AG09319 (cell line): Measurements from ENCODE around the gene MAP2K1.
"Not testable (repeated sequence)": the region's sequence is repeated elsewhere in the genome, so short reads cannot be mapped to it uniquely, and the experiment has no call there.

Experiments
- DNase-seq: peaks from one replicate; pipeline ENCODE4 v3.0.0-alpha.2; 2010; ENCODE audit warnings: low read depth; ENCODE audit errors: extremely low read depth
- TF ChIP-seq, protein P1 (sequence below): IDR thresholded peaks from 2 replicates; pipeline ENCODE4 v1.5.1; 2011; ENCODE audit warnings: low read depth, mild to moderate bottlenecking, inconsistent platforms, low read length, moderate library complexity

The MAP2K1 gene

DNA sequence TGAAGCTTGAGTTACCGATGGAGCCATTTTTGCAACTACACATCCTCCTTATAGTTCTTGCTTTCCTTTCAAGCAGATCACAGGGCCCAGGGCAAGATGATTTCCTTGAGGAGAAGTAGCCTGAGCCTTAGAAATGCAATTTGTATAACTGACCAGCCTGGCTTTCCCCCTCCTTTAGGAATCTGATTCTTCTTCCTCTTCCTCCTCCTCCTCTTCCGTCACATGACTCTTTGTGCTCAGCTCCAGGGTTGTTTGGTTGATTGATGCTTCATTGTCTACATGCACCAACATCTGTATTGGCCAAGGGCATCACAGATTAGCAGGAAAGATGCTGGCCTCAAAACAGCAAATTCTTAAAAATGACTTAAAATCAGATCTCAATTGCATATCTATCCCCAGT, 107.5 kb downstream of the MAP2K1 start:
- TF ChIP-seq, protein P1, sequence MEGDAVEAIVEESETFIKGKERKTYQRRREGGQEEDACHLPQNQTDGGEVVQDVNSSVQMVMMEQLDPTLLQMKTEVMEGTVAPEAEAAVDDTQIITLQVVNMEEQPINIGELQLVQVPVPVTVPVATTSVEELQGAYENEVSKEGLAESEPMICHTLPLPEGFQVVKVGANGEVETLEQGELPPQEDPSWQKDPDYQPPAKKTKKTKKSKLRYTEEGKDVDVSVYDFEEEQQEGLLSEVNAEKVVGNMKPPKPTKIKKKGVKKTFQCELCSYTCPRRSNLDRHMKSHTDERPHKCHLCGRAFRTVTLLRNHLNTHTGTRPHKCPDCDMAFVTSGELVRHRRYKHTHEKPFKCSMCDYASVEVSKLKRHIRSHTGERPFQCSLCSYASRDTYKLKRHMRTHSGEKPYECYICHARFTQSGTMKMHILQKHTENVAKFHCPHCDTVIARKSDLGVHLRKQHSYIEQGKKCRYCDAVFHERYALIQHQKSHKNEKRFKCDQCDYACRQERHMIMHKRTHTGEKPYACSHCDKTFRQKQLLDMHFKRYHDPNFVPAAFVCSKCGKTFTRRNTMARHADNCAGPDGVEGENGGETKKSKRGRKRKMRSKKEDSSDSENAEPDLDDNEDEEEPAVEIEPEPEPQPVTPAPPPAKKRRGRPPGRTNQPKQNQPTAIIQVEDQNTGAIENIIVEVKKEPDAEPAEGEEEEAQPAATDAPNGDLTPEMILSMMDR = no peak
- no peak for DNase-seq

DNA sequence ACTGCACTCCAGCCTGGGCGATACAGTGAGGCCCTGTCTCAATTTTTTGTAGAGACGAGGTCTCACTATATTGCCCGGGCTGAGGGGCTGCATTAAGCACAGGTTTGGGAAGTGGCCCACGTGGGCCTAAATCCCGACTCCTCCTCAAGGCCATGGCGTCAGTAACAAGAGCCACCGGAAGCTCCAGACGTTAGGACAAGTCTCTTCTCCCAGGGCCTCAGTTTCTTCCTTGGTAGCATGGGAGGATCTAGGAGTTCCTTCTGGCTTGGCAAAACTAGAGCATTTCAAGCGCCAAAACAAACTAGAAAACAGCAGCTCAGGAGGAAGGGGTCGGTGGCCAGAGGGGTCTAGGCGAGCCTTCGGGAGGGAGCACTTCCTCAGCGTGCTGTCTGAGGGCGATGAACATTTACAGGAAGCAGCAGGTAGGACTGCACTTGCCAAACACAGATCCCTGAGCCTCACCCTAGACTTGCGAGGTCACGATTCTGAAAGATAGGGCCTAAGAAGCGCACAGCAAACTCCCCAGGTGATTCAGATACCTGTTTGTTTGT, 110.3 kb downstream of the MAP2K1 start:
- no peak for DNase-seq
- TF ChIP-seq, protein P1 = no peak

DNA sequence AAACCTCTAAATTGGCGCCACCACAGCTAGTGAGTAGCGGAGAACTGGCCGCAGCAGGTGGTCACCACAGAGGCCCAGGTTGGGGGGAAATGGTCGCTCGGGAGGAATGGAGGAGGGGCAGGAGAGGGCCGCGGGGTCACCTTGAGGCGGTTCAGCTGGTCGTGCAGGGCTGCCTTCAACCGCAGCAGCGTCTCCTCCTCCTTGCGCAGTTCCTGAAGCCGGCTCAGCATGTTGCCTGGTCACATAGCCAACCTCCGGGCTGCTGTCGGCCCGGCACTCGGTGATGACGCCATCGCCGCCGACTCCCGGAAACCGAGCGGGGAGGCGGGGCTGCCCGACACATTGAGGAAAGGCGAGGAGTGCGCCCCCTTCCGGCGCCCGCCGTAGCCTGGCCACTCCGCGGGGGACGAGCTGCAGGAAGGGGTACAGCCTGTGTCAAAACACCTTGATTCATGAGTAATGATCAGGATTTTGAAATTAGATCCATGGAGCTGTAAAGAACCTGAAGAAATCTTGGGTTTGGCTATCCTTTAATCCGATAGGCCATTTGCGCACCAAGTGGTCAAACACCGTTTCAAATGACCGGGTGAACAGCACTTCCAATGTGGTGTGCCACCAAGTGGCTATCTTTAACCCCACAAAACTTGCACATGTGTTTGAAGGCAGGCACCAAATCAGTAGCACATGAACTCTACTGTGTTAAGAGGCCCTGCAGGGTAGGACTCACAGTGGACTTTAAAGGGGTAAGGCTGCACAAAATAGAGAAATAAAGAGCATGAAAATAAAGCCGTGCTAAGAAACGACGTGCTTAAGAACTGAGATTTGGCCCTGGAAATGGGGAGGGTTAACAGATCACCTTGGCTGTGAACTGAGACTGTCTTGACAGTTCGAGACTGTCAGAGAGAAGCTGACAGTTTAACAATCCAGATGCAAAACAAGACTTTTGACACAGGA, 111.1 kb downstream of the MAP2K1 start, which contains the start of gene SNAPC5:
SNAPC5 (minus strand) TSS at position 261 of the 954 bp plus-strand sequence; CDS start at position 230, 31 bp downstream.
- peak; percentile 73 for DNase-seq
- TF ChIP-seq, protein P1 = peak; percentile 96

DNA sequence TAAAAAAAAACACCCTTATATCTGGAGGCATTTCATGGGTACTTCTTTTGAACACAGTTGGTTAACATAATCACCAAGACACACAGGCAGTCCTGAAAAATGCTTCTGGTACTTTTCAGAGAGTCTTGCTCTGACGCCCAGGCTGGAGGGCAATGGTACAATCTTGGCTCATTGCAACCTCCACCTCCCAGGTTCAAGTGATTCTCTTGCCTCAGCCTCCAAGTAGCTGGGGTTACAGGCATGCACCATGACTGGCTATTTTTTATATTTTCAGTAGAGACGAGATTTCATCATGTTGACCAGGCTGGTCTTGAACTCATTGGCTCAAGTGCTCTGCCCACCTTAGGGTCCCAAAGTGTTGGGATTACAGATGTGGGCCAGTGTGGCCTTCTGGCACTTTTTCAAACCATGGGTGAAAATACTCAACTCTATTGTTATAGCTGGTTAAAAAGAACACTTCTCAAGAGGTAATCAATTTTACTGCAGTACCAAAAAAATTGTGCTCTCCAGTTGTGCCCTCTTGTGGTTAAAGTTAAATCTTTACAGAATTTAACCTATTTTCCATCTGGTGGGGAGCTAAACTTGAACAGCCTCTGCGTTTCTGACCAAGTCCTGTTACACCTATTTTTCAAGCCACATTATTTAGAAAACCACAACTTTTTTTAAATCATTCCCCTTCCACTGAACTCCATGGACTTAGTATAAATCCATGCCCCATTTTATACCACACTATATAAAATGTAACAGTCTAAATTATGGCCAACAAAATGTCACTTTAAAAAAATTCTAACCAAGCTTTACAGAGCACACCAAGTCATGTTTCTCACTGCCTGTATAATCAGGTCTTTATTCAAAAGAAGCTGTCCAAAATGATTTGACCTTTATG, 112.0 kb downstream of the MAP2K1 start:
- DNase-seq = no peak
- TF ChIP-seq, protein P1 = peak; percentile 40

DNA sequence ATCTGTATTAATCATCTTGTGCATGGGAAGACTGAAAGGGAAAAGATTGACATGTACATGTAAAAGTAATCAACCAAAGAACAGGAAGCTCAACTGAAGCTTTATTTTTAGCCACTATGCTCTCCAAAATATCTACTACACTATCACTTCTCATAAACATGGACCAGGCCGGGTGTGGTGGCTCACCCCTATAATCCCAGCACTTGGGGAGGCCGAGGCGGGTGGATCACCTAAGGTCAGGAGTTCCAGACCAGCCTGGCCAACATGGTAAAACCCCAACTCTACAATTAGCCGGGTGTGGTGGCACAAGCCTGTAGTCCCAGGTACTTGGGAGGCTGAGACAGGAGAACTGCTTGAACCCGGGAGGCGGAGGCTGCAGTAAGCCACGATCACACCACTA, 113.6 kb downstream of the MAP2K1 start:
- DNase-seq = not testable (repeated sequence)

DNA sequence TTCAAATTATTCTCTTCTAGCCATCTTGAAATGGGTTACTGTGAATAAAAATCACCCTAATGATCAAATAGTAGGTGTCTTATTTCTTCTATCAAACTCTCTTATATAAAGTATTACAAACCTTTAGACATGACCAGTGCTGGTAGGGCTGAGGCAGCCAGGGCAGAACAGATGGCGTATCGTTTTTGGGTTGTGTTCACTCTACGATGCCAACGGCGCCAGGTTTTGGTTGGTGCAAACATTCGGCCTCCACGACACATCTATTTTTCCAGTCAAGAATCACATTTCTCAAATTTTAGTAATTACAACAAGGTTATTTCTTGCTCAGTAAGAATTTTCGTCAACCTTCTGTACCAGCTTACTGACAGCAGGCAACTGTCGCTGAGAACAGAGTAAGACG, 115.8 kb downstream of the MAP2K1 start:
- TF ChIP-seq, protein P1 = no peak
- no peak for DNase-seq

DNA sequence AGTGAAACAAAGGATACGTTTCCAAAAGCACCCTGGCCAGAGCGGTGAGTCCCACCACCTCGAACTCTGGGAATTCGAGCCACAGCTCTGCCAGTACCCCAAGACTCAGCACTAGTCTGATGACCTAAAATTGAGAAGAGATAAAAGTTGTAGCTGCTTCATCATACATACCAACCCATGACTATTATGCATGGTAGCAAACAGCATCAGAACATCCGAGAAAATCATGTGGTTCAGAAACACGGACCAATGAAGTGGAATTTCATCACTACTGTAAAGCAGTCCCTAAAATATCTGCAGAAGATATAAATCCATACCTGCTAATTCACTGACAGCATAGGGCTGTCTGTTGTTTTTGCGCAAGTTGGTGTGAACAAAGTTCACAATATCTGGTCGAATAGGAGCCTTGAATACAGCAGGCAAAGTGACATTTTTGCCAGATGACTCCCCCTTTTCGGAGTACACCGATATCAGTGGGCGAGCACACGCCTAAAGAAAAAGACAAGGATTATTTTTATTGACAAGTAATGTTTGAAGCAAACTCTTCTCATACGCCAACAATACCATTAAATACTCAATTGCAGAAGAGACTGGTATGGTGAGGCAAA, 116.4 kb downstream of the MAP2K1 start:
- not testable (repeated sequence) for DNase-seq
